Activated T-helper 9 cell treated with anti-CD3 and anti-CD28 coated beads, Interleukin-2, amount 50 U/mL, for 16 hours (primary cell): ENCODE results near the gene RESP18.

Source experiments
- DNase-seq: peaks from one replicate; pipeline ENCODE4 v3.0.0-alpha.2; 2020; ENCODE audit warnings: low read depth

RESP18 gene

GRCh38 chr2:219277703-219278654 is 54.6 kb downstream of the RESP18 start:
- DNase-seq, result peak; percentile 61
